HEK293 (cell line): Measurements from ENCODE around the gene PLCG1.

ENCODE experiments used
- CTCF ChIP-seq: fragments of 450-650 bp; formaldehyde crosslinking; IDR thresholded peaks from 2 replicates; pipeline ENCODE4 v1.5.1; 2016; ENCODE audit warnings: missing biosample characterization, missing genetic modification characterization
- KLF1 ChIP-seq: fragments of 450-650 bp; formaldehyde crosslinking; IDR thresholded peaks from 2 replicates; pipeline ENCODE4 v1.5.1; 2016; ENCODE audit warnings: missing biosample characterization, missing genetic modification characterization
- PATZ1 ChIP-seq: fragments of 450-650 bp; formaldehyde crosslinking; IDR thresholded peaks from 2 replicates; pipeline ENCODE4 v1.5.1; 2016; ENCODE audit warnings: missing biosample characterization, missing genetic modification characterization
- ZNF830 ChIP-seq: fragments of 450-650 bp; IDR thresholded peaks from 2 replicates; pipeline ENCODE4 v1.5.0; 2018; ENCODE audit warnings: missing biosample characterization, missing genetic modification characterization, low read depth, mild to moderate bottlenecking, moderate library complexity

- TF ChIP-seq PATZ1 (tag by site-specific recombination) = no peak
- no peak for TF ChIP-seq CTCF (tag by site-specific recombination)
- TF ChIP-seq ZNF830 (tag by site-specific recombination) = no peak
- TF ChIP-seq KLF1 = no peak
Measured at GRCh38 chr20:41159547-41159946, 22.2 kb downstream of the PLCG1 start.
